SU-DHL-6 (cell line): ENCODE results near the gene SH2D3A.

Source experiments
- H2AFZ ChIP-seq: fragments of 200-600 bp; sonication (generic); 2 replicates; pipeline ENCODE4 v1.6.1; 2014; ENCODE audit warnings: low read depth, mild to moderate bottlenecking, moderate library complexity, mixed read lengths, antibody characterized with exemption, low read length; ENCODE audit not compliant: severe bottlenecking
- H3F3A ChIP-seq: fragments of 200-600 bp; shearing (Covaris generic); 2 replicates; pipeline ENCODE4 v1.6.0; 2016; ENCODE audit warnings: antibody characterized with exemption, mild to moderate bottlenecking; ENCODE audit not compliant: insufficient read depth
- H3K27ac ChIP-seq: fragments of 200-600 bp; sonication (generic); 2 replicates; pipeline ENCODE4 v1.5.1; 2016; ENCODE audit warnings: low read depth, mild to moderate bottlenecking, low read length, moderate library complexity, mixed read lengths
- H3K27me3 ChIP-seq: fragments of 200-600 bp; sonication (generic), shearing (Covaris generic); 2 replicates; pipeline ENCODE4 v1.6.0; 2014; ENCODE audit warnings: mild to moderate bottlenecking, low read length
- H3K36me3 ChIP-seq: fragments of 200-600 bp; sonication (generic); 2 replicates; pipeline ENCODE4 v1.6.1; 2014; ENCODE audit warnings: mild to moderate bottlenecking, low read length, mixed read lengths
- H3K4me2 ChIP-seq: fragments of 300-600, 200-600 bp; shearing (Covaris generic), sonication (generic); 2 replicates; pipeline ENCODE4 v1.6.0; 2014; ENCODE audit warnings: low read length, low read depth, mild to moderate bottlenecking; ENCODE audit not compliant: poor library complexity, severe bottlenecking
- H3K4me3 ChIP-seq: fragments of 200-600 bp; sonication (generic); 2 replicates; pipeline ENCODE4 v1.5.1; 2014; ENCODE audit warnings: antibody characterized with exemption, low read length, mild to moderate bottlenecking, mixed read lengths; ENCODE audit not compliant: insufficient read depth, poor library complexity, severe bottlenecking
- H3K79me2 ChIP-seq: fragments of 200-600 bp; sonication (generic); 2 replicates; pipeline ENCODE4 v1.6.1; 2014; ENCODE audit warnings: mild to moderate bottlenecking, low read length, moderate library complexity; ENCODE audit not compliant: insufficient read depth
- H3K9ac ChIP-seq: fragments of 200-600 bp; sonication (generic); 2 replicates; pipeline ENCODE4 v1.7.0; 2014; ENCODE audit warnings: mild to moderate bottlenecking, low read length
- H3K9me2 ChIP-seq: fragments of 200-600 bp; sonication (generic); replicated peaks from 2 replicates; pipeline ENCODE4 v1.6.1; 2014; ENCODE audit warnings: low read length; ENCODE audit not compliant: insufficient read depth
- H3K9me3 ChIP-seq: fragments of 200-600 bp; sonication (generic); 2 replicates; pipeline ENCODE4 v1.6.1; 2014; ENCODE audit warnings: low read length, mixed read lengths; ENCODE audit not compliant: insufficient read depth
- H4K20me1 ChIP-seq: fragments of 200-600 bp; sonication (generic); 2 replicates; pipeline ENCODE4 v1.6.1; 2014; ENCODE audit warnings: low read depth, mild to moderate bottlenecking, antibody characterized with exemption, low read length, moderate library complexity, mixed read lengths
- CTCF ChIP-seq: fragments of 200-600 bp; sonication (generic); IDR thresholded peaks from one replicate; pipeline ENCODE4 v1.5.1; 2017; ENCODE audit warnings: antibody characterized with exemption, mild to moderate bottlenecking, low read length, moderate library complexity; ENCODE audit not compliant: insufficient read depth, poor library complexity, severe bottlenecking
- EZH2phosphoT487 ChIP-seq: fragments of 200-600 bp; sonication (generic), shearing (Covaris generic); conservative IDR thresholded peaks from 2 replicates; pipeline ENCODE4 v1.6.1; 2018; ENCODE audit warnings: mild to moderate bottlenecking, antibody characterized with exemption, low read length, moderate library complexity, mixed read lengths

The SH2D3A gene

GRCh38 chr19:6718741-6719539 is 48.3 kb downstream of the SH2D3A start:
- H2AFZ ChIP-seq = no peak overlapping the region
- H3K9me2 ChIP-seq = no peaks in the 10 kb centered on the region
- H3K9me3 ChIP-seq = no peaks in the 10 kb centered on the region
- no peaks in the 10 kb centered on the region for H3K79me2 ChIP-seq
- no peak overlapping the region for H3K4me2 ChIP-seq
- H3K36me3 ChIP-seq = no peaks in the 10 kb centered on the region
- H3K9ac ChIP-seq = no peak overlapping the region
- H3K27ac ChIP-seq = no peak overlapping the region
- TF ChIP-seq EZH2phosphoT487 (no peak), CTCF (no peak)
- H4K20me1 ChIP-seq = no peaks in the 10 kb centered on the region
- H3F3A ChIP-seq = 0 out of 2 replicates have a peak, but pooled peaks cover 4% of the 10 kb centered on the region
- H3K4me3 ChIP-seq = no peak overlapping the region
- no peaks in the 10 kb centered on the region for H3K27me3 ChIP-seq

DNA sequence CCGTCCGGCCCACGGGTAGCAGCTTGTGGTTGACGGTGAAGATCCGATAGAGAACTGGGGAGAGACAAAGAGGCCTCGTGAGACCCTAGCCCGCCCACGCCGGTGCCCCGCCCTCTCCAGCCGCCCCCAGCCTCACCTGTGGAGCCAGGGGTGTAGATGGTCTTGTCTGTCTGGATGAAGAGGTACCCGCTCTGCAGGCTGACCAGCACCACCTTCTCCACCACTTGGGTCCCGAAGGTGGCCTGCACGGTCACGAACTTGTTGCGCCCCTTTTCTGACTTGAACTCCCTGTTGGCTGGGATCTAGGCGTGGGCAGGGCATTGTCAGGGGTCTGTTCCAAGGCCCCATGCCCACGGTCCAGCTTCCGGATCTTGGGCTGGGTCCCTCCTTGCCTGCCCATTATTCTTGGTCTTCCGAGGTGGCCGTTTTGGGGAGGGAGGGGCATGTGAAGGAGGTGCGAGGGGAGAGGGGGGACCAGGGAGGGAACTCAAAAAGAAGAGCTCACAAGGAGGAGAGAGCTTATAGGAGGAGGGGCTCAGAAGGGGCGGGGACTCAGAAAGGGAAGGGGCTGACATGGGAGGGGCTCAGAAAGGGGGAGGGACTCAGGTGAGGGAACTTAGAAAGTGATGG is 49.0 kb downstream of the SH2D3A start:
- Histone ChIP-seq H3K9me2 (no peaks in the 10 kb centered on the region), H3K27ac (no peak overlapping the region), H3K79me2 (no peaks in the 10 kb centered on the region), H3F3A (0 out of 2 replicates have a peak, but pooled peaks cover 4% of the 10 kb centered on the region), H3K27me3 (no peaks in the 10 kb centered on the region), H2AFZ (no peak overlapping the region), H3K36me3 (no peaks in the 10 kb centered on the region), H3K9ac (no peak overlapping the region), H3K9me3 (no peaks in the 10 kb centered on the region), H3K4me2 (no peak overlapping the region), H4K20me1 (no peaks in the 10 kb centered on the region), H3K4me3 (no peak overlapping the region)
- TF ChIP-seq CTCF = no peak
- no peak for TF ChIP-seq EZH2phosphoT487

- no peak overlapping the region for H3K9ac ChIP-seq
- H3K79me2 ChIP-seq = no peaks in the 10 kb centered on the region
- H3K36me3 ChIP-seq = no peaks in the 10 kb centered on the region
- 0 out of 2 replicates have a peak, but pooled peaks cover 4% of the 10 kb centered on the region for H3F3A ChIP-seq
- H3K4me2 ChIP-seq = no peak overlapping the region
- H2AFZ ChIP-seq = no peak overlapping the region
- TF ChIP-seq EZH2phosphoT487 (no peak), CTCF (no peak)
- H3K9me2 ChIP-seq = no peaks in the 10 kb centered on the region
- H4K20me1 ChIP-seq = no peaks in the 10 kb centered on the region
- no peak overlapping the region for H3K27ac ChIP-seq
- H3K4me3 ChIP-seq = no peak overlapping the region
- H3K9me3 ChIP-seq = no peaks in the 10 kb centered on the region
- no peaks in the 10 kb centered on the region for H3K27me3 ChIP-seq
Observed at GRCh38 chr19:6717441-6717971, 49.7 kb downstream of the SH2D3A start.
